WTC11 (cell line): ENCODE results near the gene TEX10.

Source experiments
- ATF6 ChIP-seq: sonication (generic); formaldehyde crosslinking; IDR thresholded peaks from 2 replicates; pipeline ENCODE4 v1.8.1; 2023; ENCODE audit warnings: mild to moderate bottlenecking, missing genetic modification reagents
- CTCF ChIP-seq: fragments of 200-600 bp; IDR thresholded peaks from 2 replicates; pipeline ENCODE4 v1.8.0; 2022; ENCODE audit warnings: antibody characterized with exemption
- IRF2 ChIP-seq: sonication (generic); formaldehyde crosslinking; IDR thresholded peaks from 2 replicates; pipeline ENCODE4 v1.8.0; 2022; ENCODE audit warnings: low read depth, missing genetic modification reagents, borderline replicate concordance
- ZNF281 ChIP-seq: sonication (generic); formaldehyde crosslinking; IDR thresholded peaks from 2 replicates; pipeline ENCODE4 v1.8.0; 2023; ENCODE audit warnings: mild to moderate bottlenecking, missing genetic modification reagents

GRCh38 chr9:100281676-100282387 is 70.9 kb downstream of the TEX10 start:
- TF ChIP-seq CTCF (no peak), ATF6 (CRISPR knock-in tag) (no peak), IRF2 (CRISPR knock-in tag) (no peak), ZNF281 (CRISPR knock-in tag) (no peak)
